OCI-LY3 (cell line): ENCODE data around the gene GPR89A.
"Not testable (repeated sequence)": the region's sequence is repeated elsewhere in the genome, so short reads cannot be mapped to it uniquely, and the experiment has no call there.

Experiments
- H2AFZ ChIP-seq: fragments of 200-600, 300-600 bp; shearing (Covaris generic); 2 replicates; pipeline ENCODE4 v1.6.0; 2014; ENCODE audit warnings: antibody characterized with exemption, low read depth, low read length
- H3K27ac ChIP-seq: fragments of 200-600, 300-600 bp; sonication (generic); 2 replicates; pipeline ENCODE4 v1.5.1; 2014; ENCODE audit warnings: mild to moderate bottlenecking, low read length, moderate library complexity, mixed read lengths
- H3K27me3 ChIP-seq: fragments of 200-600, 300-600 bp; sonication (generic); 2 replicates; pipeline ENCODE4 v1.6.1; 2014; ENCODE audit warnings: low read depth, low read length, mixed read lengths
- H3K36me3 ChIP-seq: fragments of 200-600, 300-600 bp; sonication (generic); replicated peaks from 2 replicates; pipeline ENCODE3; 2014; ENCODE audit warnings: low read depth, low read length, mixed read lengths
- H3K4me1 ChIP-seq: fragments of 300-600, 200-600 bp; sonication (generic); 2 replicates; pipeline ENCODE4 v1.6.1; 2014; ENCODE audit warnings: low read length, mixed read lengths
- H3K4me2 ChIP-seq: fragments of 200-600, 300-600 bp; sonication (generic); 2 replicates; pipeline ENCODE4 v1.6.1; 2014; ENCODE audit warnings: low read length, mixed read lengths
- H3K4me3 ChIP-seq: fragments of 300-600, 200-600 bp; sonication (generic); 2 replicates; pipeline ENCODE4 v1.5.1; 2014; ENCODE audit warnings: antibody characterized with exemption, mild to moderate bottlenecking, low read length, moderate library complexity
- H3K79me2 ChIP-seq: fragments of 300-600, 200-600 bp; shearing (Covaris generic); 2 replicates; pipeline ENCODE4 v1.6.1; 2014; ENCODE audit warnings: mild to moderate bottlenecking, low read length, mixed read lengths
- H3K9ac ChIP-seq: fragments of 300-600, 200-600 bp; shearing (Covaris generic); 2 replicates; pipeline ENCODE4 v1.6.0; 2014; ENCODE audit warnings: mild to moderate bottlenecking, low read length, moderate library complexity
- H3K9me3 ChIP-seq: fragments of 200-600, 300-600 bp; shearing (Covaris generic); 2 replicates; pipeline ENCODE4 v1.6.1; 2014; ENCODE audit warnings: low read length, mixed read lengths; ENCODE audit not compliant: insufficient read depth
- H4K20me1 ChIP-seq: fragments of 200-600, 300-600 bp; sonication (generic); 2 replicates; pipeline ENCODE4 v1.6.1; 2016; ENCODE audit warnings: low read length, mixed read lengths; ENCODE audit not compliant: insufficient read depth
- CTCF ChIP-seq: fragments of 200-600, 300-600 bp; sonication (generic); IDR thresholded peaks from 2 replicates; pipeline ENCODE4 v1.5.1; 2014; ENCODE audit warnings: antibody characterized with exemption, low read length, low read depth

Gene GPR89A

GRCh38 chr1:145607833-145608733 lies at the start of gene GPR89A:
Gene GPR89A (plus strand): TSS chr1:145607988. CDS start chr1:145608134, 146 bp downstream.
- H3K9me3 ChIP-seq, H3K27ac ChIP-seq, H4K20me1 ChIP-seq, H3K36me3 ChIP-seq, H3K27me3 ChIP-seq: not testable (repeated sequence)
- Histone ChIP-seq H3K4me2 (peak within 1 kb of the TSS; percentile 53), H3K4me1 (peaks cover 11% of the 10 kb centered on the region), H3K4me3 (peak within 1 kb of the TSS; percentile 92), H3K9ac (peak within 1 kb of the TSS; percentile 90), H3K79me2 (peaks cover 15% of the 10 kb centered on the region), H2AFZ (peak within 1 kb of the TSS; percentile 72; the same call in 1 of the 2 replicates)

- H3K27me3 ChIP-seq, H3K36me3 ChIP-seq, H3K27ac ChIP-seq, H3K9me3 ChIP-seq, H3K9ac ChIP-seq, H3K4me2 ChIP-seq, H3K4me3 ChIP-seq, H3K79me2 ChIP-seq, H2AFZ ChIP-seq, H4K20me1 ChIP-seq, H3K4me1 ChIP-seq: not testable (repeated sequence)
Observed at GRCh38 chr1:145586820-145587219, 21.0 kb upstream of the GPR89A start.

- not testable (repeated sequence) for H3K27me3 ChIP-seq, H3K4me3 ChIP-seq, H3K79me2 ChIP-seq, H3K36me3 ChIP-seq, H3K27ac ChIP-seq, H2AFZ ChIP-seq, H3K9me3 ChIP-seq, H4K20me1 ChIP-seq, H3K9ac ChIP-seq
- peaks cover 13% of the 10 kb centered on the region for H3K4me1 ChIP-seq
- 0 out of 2 replicates have a peak overlapping the region, but pooled peaks have one; percentile 20 for H3K4me2 ChIP-seq
- TF ChIP-seq CTCF, result peak; percentile 23; the same call in 1 of the 2 replicates
Observed at GRCh38 chr1:145590806-145591205, 17.0 kb upstream of the GPR89A start.

- not testable (repeated sequence) for H2AFZ ChIP-seq
Observed at GRCh38 chr1:145592347-145592746, 15.4 kb upstream of the GPR89A start.

GRCh38 chr1:145595421-145595820 lies 12.4 kb upstream of the GPR89A start:
- not testable (repeated sequence) for H3K9me3 ChIP-seq, H4K20me1 ChIP-seq, H3K79me2 ChIP-seq, H3K9ac ChIP-seq, H2AFZ ChIP-seq, H3K4me3 ChIP-seq, H3K36me3 ChIP-seq, H3K27ac ChIP-seq, H3K4me2 ChIP-seq
- Histone ChIP-seq H3K27me3 (peaks cover 17% of the 10 kb centered on the region), H3K4me1 (peaks cover 36% of the 10 kb centered on the region)

More at GRCh38 chr1:145592347-145592746, 15.4 kb upstream of the GPR89A start:
- not testable (repeated sequence) for H3K9ac ChIP-seq, H3K4me3 ChIP-seq, H4K20me1 ChIP-seq, H3K9me3 ChIP-seq, H3K36me3 ChIP-seq, H3K27me3 ChIP-seq, H3K79me2 ChIP-seq, H3K27ac ChIP-seq
- peak overlapping the region; percentile 14; the same call in 1 of the 2 replicates for H3K4me2 ChIP-seq
- H3K4me1 ChIP-seq, result peaks cover 17% of the 10 kb centered on the region

- H4K20me1 ChIP-seq, H3K9ac ChIP-seq, H3K36me3 ChIP-seq, H3K4me2 ChIP-seq, H3K4me3 ChIP-seq, H3K9me3 ChIP-seq, H3K27ac ChIP-seq, H3K79me2 ChIP-seq, H2AFZ ChIP-seq: not testable (repeated sequence)
- peaks cover 36% of the 10 kb centered on the region for H3K4me1 ChIP-seq
- H3K27me3 ChIP-seq, result peaks cover 17% of the 10 kb centered on the region
Observed at GRCh38 chr1:145596236-145596635, 11.6 kb upstream of the GPR89A start.

- H3K79me2 ChIP-seq, H3K9ac ChIP-seq, H3K9me3 ChIP-seq, H3K36me3 ChIP-seq, H2AFZ ChIP-seq, H3K27ac ChIP-seq, H4K20me1 ChIP-seq: not testable (repeated sequence)
- Histone ChIP-seq H3K4me2 (peak overlapping the region; percentile 49), H3K27me3 (peaks cover 17% of the 10 kb centered on the region), H3K4me3 (peak overlapping the region; percentile 36; the same call in 1 of the 2 replicates), H3K4me1 (peaks cover 23% of the 10 kb centered on the region)
Observed at GRCh38 chr1:145599426-145599825, 8.4 kb upstream of the GPR89A start.
